ENCODE results near the gene ALX1. TPM values are rescaled to one million over a fixed set of nuclear protein-coding genes. Genes with fewer than 3 reads are reported as not detected.
A peak's percentile ranks its signal among the peaks of the same experiment; 100 is the strongest.

ALX1 gene
- not detected for total RNA-seq

- peaks cover 100% of the 10 kb centered on the region for H3K27me3 ChIP-seq
These were observed at the start of gene ALX1 for GRCh38 chr12:85280165-85280983. TSS of gene ALX1 (plus strand) at chr12:85280220. CDS start at chr12:85280262, 42 bp downstream.

GRCh38 chr12:85237327-85237726, 42.7 kb upstream of the ALX1 start:
- Histone ChIP-seq H3K4me1 (no peaks in the 10 kb centered on the region), H3K4me3 (no peak overlapping the region), H3K27me3 (no peaks in the 10 kb centered on the region), H3K9me3 (no peaks in the 10 kb centered on the region), H3K27ac (no peak overlapping the region), H3K36me3 (no peaks in the 10 kb centered on the region)
- TF ChIP-seq POLR2AphosphoS5 (IDR thresholded peaks at IDR 0.05), result no peak
- no peak for TF ChIP-seq POLR2A (IDR thresholded peaks at IDR 0.05)
- no peak for TF ChIP-seq CTCF (IDR thresholded peaks at IDR 0.05)
- TF ChIP-seq EP300 (IDR thresholded peaks at IDR 0.05), result no peak
- 41 to 47% methylated on average over 2 of the region's 2 CpGs for WGBS, 2 donors (ENCODE audit: low coverage in 1 of 2)
- no peak for ATAC-seq

More at GRCh38 chr12:85280165-85280983, at the start of gene ALX1:
- TF ChIP-seq CTCF (IDR thresholded peaks at IDR 0.05) (no peak), EP300 (IDR thresholded peaks at IDR 0.05) (no peak), POLR2A (IDR thresholded peaks at IDR 0.05) (no peak), POLR2AphosphoS5 (IDR thresholded peaks at IDR 0.05) (no peak)
- Histone ChIP-seq H3K4me1 (peaks cover 0 to 20% (median 12%) of the 10 kb centered on the region in 3 donors), H3K4me3 (peak within 1 kb of the TSS in 1 of 2 donors; percentile 47), H3K36me3 (no peaks in the 10 kb centered on the region), H3K9me3 (peaks cover 0 to 19% (median 0%) of the 10 kb centered on the region in 3 donors), H3K27ac (no peak within 1 kb of the TSS)
- ATAC-seq, result peak; percentile 47
- 0 to 5% methylated on average over 2 to 10 of the region's 49 CpGs for WGBS, 2 donors (ENCODE audit: low coverage in 1 of 2)

DNA sequence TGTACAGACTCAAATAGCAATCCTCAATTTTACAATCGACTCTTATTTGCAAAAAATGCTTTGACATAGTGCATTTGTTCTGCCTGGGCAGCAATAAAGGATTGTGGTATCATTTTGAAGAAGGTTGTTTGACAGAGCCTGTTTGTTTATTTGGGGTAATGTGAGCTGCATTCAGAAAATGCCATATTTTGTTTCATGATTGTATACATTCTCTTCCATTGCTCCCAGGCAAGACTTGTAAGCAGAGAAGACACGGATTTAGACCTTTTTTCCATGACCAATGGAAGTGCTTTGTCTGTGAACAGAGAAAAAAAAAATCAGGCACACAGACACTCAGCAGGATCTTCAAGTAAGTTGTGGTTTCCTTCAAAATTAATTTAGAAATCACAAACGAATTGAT, 35.5 kb upstream of the ALX1 start:
- no peaks in the 10 kb centered on the region for H3K27me3 ChIP-seq
- no peaks in the 10 kb centered on the region for H3K36me3 ChIP-seq
- no peak for TF ChIP-seq POLR2AphosphoS5 (IDR thresholded peaks at IDR 0.05)
- no peak for TF ChIP-seq CTCF (IDR thresholded peaks at IDR 0.05)
- TF ChIP-seq EP300 (IDR thresholded peaks at IDR 0.05), result no peak
- TF ChIP-seq POLR2A (IDR thresholded peaks at IDR 0.05), result no peak
- H3K9me3 ChIP-seq, result no peaks in the 10 kb centered on the region
- no peak overlapping the region for H3K27ac ChIP-seq
- H3K4me1 ChIP-seq, result no peaks in the 10 kb centered on the region
- H3K4me3 ChIP-seq, result no peak overlapping the region
- 40 to 41% methylated on average over 3 of the region's 3 CpGs for WGBS, 2 donors (ENCODE audit: low coverage in 1 of 2)
- ATAC-seq, result no peak

DNA sequence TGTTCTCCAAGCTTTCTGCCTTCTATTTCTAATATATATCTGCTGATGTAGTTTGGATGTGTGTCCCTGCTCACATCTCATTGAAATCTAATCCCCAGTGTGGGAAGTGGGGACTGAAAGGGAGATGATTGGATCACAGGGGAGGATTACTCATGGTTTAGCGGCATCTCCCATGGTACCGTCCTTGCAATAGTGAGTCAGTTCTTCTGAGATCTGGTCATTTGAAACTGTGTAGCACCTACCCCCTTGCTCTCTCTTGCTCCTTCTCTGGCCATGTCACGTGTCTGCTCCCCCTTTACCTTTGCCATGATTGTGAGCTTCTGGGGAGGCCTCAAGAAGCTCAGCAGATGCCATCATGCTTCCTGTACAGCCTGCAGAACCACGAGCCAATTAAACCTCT, 26.2 kb upstream of the ALX1 start:
- no peak for TF ChIP-seq POLR2A (IDR thresholded peaks at IDR 0.05)
- no peak for TF ChIP-seq POLR2AphosphoS5 (IDR thresholded peaks at IDR 0.05)
- no peak for TF ChIP-seq EP300 (IDR thresholded peaks at IDR 0.05)
- ATAC-seq, result no peak
- Histone ChIP-seq H3K36me3 (no peaks in the 10 kb centered on the region), H3K27ac (no peak overlapping the region), H3K27me3 (no peaks in the 10 kb centered on the region), H3K4me1 (no peaks in the 10 kb centered on the region), H3K4me3 (no peak overlapping the region), H3K9me3 (no peaks in the 10 kb centered on the region)
- 57 to 64% methylated on average over 1 to 2 of the region's 4 CpGs for WGBS, 2 donors (ENCODE audit: low coverage in 1 of 2)

- no peaks in the 10 kb centered on the region for H3K36me3 ChIP-seq
- no peak overlapping the region for H3K4me3 ChIP-seq
- no peaks in the 10 kb centered on the region for H3K4me1 ChIP-seq
- ATAC-seq, result no peak
- no peak overlapping the region for H3K27ac ChIP-seq
- no peaks in the 10 kb centered on the region for H3K9me3 ChIP-seq
- TF ChIP-seq EP300 (IDR thresholded peaks at IDR 0.05) (no peak), POLR2A (IDR thresholded peaks at IDR 0.05) (no peak), POLR2AphosphoS5 (IDR thresholded peaks at IDR 0.05) (no peak), CTCF (IDR thresholded peaks at IDR 0.05) (no peak)
- 89 to 100% methylated on average over 1 of the region's 1 CpG for WGBS, 2 donors (ENCODE audit: low coverage in 1 of 2)
- H3K27me3 ChIP-seq, result no peaks in the 10 kb centered on the region
These were observed 22.3 kb upstream of the ALX1 start for GRCh38 chr12:85257671-85258070.

All from gastroesophageal sphincter (tissue), 4 donors.